Activated T-helper 17 cell treated with anti-CD3 and anti-CD28 coated beads, Interleukin-2, amount 50 U/mL, for 72 hours (primary cell): Measurements from ENCODE around the gene ATG16L2. TPM values are rescaled to one million over a fixed set of nuclear protein-coding genes. Genes with fewer than 3 reads are reported as not detected.
A peak's percentile ranks its signal among the peaks of the same experiment; 100 is the strongest.

Source experiments
- ATAC-seq: fragments of 150-1000 bp; cut with Tn5 transposase; replicated peaks from 2 replicates; pipeline ENCODE4 v1.10.0; 2021; ENCODE audit warnings: mild to moderate bottlenecking, moderate library complexity
- H3K27ac Mint-ChIP-seq: one replicate; pipeline ENCODE4 v1.8.0; 2022; ENCODE audit warnings: mixed read lengths
- H3K27me3 Mint-ChIP-seq: one replicate; pipeline ENCODE4 v1.8.0; 2022; ENCODE audit warnings: mixed read lengths
- H3K36me3 Mint-ChIP-seq: one replicate; pipeline ENCODE4 v1.8.0; 2022; ENCODE audit warnings: low read depth, mild to moderate bottlenecking, mixed read lengths
- H3K4me1 Mint-ChIP-seq: one replicate; pipeline ENCODE4 v1.8.0; 2022; ENCODE audit warnings: mixed read lengths
- H3K4me3 Mint-ChIP-seq: one replicate; pipeline ENCODE4 v1.8.0; 2022; ENCODE audit warnings: mild to moderate bottlenecking, mixed read lengths
- H3K9me3 Mint-ChIP-seq: one replicate; pipeline ENCODE4 v1.8.0; 2022; ENCODE audit warnings: mixed read lengths
- total RNA-seq, 2 donors: library from RNA; stranded (reverse); gene quantifications; one replicate each; pipeline ENCODE4 v1.2.3, GENCODE V29; 2022

Gene ATG16L2
- total RNA-seq, 2 donors from 2014 or later = 85.3 to 127 TPM

DNA sequence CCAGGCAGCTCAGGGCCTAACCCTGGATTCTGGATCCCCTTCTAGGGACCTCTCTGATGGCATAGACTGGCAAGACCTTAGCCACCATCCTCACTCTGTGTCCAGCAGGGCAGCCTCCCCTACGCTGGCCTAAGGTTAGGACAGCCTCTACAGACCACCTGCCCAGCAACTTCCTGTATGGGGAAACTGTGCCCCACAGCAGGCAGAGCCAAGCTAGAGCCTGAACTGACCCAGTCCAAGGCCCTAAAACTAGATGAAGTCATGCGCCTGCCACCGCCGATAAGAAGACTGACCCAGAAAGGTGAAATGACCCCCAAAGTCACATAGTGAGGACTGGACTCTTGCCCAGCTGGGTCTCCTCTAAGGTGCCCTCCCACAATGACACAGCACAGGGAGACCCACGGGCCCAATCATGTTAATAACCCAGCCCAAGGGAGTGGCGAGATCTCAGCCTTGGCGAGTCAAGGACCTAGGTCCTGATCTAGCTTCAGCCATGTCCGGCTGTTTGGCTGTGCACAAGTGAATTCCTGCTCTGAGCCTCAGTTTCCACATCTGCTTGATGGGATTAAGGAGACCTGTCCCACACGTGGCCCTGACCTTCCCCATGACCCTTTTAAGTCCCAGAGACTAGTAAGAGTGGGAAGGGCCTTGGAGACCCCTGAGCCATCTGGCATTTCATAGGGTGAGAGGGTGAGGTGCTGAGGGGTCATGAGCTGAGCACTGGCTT lies 37.9 kb upstream of the ATG16L2 start:
- H3K36me3 Mint-ChIP-seq = no peaks in the 10 kb centered on the region
- H3K4me3 Mint-ChIP-seq = no peak overlapping the region
- H3K27ac Mint-ChIP-seq = peak overlapping the region; percentile 64
- no peak for ATAC-seq
- H3K9me3 Mint-ChIP-seq = no peaks in the 10 kb centered on the region
- H3K4me1 Mint-ChIP-seq = peaks cover 10% of the 10 kb centered on the region
- no peaks in the 10 kb centered on the region for H3K27me3 Mint-ChIP-seq

DNA sequence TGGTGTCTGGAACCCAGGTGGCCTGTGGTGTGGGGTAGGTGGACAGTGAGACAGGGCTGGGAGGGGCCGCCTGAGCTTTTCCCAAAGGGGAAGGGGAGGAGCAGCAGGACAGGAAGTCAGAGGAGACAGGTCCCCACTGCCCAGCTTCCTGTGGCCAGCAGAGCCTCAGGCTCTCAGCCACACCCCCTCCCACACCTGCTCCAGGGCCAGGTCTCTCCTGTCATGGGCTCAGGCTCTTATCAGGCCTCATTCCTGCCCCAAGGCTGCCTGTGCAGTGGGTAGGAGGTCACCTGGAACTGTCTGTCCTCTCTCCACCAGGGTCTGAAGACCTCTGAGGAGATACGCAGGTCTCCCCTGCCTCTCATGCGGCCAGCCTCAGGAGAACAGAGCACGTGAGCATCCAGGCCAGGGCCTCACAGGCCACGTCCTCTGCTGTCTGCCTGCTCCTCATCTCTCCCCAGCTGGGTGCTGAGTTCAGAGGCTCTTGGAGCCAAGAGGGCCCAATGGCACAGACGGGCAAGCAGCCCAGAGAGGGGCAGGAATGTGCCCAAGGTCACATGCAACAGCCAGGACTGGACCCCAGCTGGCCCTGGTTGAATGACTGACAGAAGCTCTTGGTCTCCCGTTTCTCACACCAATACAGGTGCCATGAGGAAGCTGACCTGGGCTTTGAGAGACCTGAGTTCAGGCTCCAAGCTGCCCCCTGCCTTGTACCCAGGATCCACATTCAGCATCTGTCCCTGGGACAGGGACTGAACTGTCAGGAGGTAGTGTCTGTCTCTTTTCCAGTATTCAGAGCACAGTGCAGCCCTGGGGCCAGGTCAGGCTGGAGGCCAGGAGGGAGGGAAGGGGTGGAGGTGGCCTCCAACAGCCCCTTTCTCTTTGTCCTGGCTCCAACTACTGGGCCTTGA lies 37.1 kb upstream of the ATG16L2 start:
- ATAC-seq = no peak
- Mint-ChIP-seq H3K27ac (peak overlapping the region; percentile 64), H3K4me3 (no peak overlapping the region), H3K4me1 (peaks cover 13% of the 10 kb centered on the region), H3K27me3 (no peaks in the 10 kb centered on the region), H3K36me3 (no peaks in the 10 kb centered on the region), H3K9me3 (no peaks in the 10 kb centered on the region)

DNA sequence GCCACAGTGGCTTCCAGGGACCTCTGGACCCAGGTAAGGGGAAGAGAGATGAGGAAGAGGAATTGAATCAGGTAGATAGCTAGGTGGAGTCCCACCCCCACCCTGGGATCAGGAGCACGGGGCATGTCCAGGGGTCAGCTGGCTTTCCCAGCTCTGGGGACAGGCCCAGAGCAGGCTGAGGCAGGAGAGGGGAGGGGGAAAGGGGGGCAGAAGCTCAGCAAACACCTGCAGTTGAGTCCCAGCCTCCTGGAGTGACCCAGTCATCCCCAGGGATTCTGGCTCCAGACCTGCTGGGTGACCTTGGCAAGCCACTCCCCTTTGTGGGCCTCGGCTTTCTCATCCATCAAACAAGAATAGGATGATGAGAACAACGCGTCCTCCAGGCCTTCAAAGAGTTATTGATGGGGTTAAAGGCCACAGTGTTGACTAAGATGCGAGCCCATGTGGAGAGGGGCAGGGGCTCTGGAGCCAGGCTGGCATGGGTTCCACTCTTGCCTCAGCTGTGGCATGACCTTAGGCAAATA lies 36.4 kb upstream of the ATG16L2 start:
- Mint-ChIP-seq H3K4me3 (no peak overlapping the region), H3K9me3 (no peaks in the 10 kb centered on the region), H3K27ac (no peak overlapping the region), H3K36me3 (no peaks in the 10 kb centered on the region), H3K27me3 (no peaks in the 10 kb centered on the region), H3K4me1 (peaks cover 17% of the 10 kb centered on the region)
- ATAC-seq = no peak

DNA sequence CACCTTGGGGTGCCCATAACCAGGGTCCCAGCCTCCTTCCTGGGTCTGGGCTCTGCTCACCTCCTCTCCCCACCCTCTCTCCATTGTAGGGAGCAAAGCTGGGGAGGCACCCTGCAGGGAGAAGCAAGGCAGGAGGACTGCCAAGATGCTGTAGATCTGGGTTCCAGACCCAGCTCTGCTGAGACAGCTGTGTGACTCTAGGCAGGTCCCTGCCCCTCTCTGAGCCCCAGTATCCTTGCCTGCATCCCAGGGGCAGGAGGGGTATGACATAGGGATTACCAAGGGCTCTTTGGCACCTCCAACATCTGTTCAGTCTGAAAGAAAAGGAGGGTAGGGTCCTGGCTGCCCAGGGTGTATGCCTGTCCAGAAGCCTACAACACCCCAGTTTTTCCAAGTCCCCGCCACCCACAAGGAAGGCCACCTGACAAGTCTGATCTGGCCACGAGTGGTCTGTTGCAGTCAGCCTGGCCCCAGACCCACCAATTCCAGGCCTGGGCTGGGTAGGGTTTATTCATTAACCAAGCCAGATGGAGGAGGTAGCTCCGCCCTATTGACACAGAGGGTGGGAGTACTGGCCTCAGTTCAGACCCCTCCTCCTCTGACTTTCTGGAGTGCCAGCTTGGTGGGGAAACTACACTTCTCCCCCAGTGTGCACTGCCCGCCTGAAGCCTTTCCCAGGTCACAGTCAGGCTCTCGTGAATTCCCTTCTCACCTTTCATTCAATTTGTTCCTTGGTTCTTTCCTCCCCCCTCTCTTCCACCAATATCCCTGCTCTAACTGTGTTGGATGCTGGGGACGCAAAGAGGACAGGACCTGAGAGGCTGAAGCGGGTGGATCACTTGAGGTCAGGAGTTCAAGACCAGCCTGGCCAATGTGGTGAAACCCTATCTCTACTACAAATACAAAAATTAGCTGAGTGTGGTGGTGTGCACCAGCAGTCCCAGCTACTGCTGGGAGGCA lies 35.4 kb upstream of the ATG16L2 start:
- Mint-ChIP-seq H3K36me3 (no peaks in the 10 kb centered on the region), H3K27ac (no peak overlapping the region), H3K4me1 (peaks cover 17% of the 10 kb centered on the region), H3K27me3 (no peaks in the 10 kb centered on the region), H3K4me3 (peak overlapping the region; percentile 38), H3K9me3 (no peaks in the 10 kb centered on the region)
- no peak for ATAC-seq

DNA sequence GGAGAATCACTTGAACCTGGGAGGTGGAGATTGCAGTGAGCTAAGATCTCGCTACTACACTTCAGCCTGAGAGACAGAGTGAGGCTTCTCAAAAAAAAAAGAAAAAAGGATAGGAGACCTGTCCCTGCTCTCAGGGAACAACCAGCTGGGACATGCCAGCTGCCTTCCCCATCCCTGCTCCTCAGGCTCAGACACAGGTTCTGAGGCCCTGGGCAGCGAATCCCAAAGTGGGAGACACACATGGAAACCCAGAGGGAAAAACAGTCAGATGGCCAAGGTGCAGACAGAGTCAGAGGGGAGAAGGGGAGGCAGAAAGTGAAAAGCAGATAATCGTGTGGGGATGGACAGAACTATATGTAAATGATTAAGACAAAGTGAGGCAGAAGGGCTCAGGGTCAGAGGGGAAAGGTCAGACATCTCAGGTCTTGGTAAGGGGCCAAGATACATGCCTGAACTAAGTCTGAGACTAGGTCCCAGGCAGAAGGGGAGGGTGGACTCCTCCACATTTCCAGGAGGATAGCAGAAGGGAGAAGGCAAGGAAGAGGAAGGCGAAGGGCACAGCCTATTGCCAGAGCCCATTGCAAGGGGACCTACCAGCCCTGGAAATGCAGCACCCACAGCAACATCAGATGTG lies 34.6 kb upstream of the ATG16L2 start:
- H3K27ac Mint-ChIP-seq = no peak overlapping the region
- H3K27me3 Mint-ChIP-seq = no peaks in the 10 kb centered on the region
- no peaks in the 10 kb centered on the region for H3K9me3 Mint-ChIP-seq
- no peak for ATAC-seq
- peaks cover 17% of the 10 kb centered on the region for H3K4me1 Mint-ChIP-seq
- no peaks in the 10 kb centered on the region for H3K36me3 Mint-ChIP-seq
- H3K4me3 Mint-ChIP-seq = peak overlapping the region; percentile 38

DNA sequence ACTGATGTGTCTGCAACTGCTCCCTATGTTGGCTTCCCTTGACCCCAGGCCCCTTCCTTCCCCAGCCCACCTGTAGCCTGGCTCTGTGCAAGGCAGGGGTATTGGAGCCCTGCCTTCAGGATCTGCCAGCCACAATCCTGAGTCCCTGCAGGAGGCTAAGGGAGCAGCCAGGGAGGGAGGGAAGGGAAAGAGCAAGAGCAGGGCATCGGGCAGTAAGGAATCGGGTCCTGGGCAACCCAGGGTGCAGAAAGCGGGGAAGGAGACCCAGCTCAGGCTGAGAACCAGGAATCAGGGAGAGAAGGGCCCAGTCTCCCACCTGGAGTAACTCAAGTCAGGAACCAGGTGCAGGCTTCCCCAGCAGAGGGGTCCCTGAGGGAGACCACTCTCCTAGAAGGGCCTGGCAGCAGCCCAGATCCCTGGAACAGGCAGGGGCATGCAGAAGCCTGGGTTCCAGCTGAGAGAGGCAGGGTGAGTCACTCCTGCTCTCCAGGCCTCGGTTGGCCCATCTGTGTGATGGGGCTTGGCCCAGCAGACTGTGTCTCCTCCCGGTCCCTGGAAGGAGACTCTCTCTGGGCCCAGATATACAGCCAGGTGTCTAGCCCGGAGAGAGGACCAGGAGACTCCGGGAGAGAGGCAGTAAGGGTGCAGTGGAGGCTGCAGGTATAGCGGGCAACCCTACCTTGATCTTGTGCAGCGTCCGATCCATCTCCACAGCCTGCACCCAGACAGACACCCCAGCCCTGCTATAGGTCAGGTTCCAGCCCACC lies 33.7 kb upstream of the ATG16L2 start:
- no peak overlapping the region for H3K27ac Mint-ChIP-seq
- no peak for ATAC-seq
- H3K9me3 Mint-ChIP-seq = no peaks in the 10 kb centered on the region
- no peaks in the 10 kb centered on the region for H3K27me3 Mint-ChIP-seq
- H3K4me1 Mint-ChIP-seq = peaks cover 17% of the 10 kb centered on the region
- H3K36me3 Mint-ChIP-seq = no peaks in the 10 kb centered on the region
- H3K4me3 Mint-ChIP-seq = peak overlapping the region; percentile 55

DNA sequence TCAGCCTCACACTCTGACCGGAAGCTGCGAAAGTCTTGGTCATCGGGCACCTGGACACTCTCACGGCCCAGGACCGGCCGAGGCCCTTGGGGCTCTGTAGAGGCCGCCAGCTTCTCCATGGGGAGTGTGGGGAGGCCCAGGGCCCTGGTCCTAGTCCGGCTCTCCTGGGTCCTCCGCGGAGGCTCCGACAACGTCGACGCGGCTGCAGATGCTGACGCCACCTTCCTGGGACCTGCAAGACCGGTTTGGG lies 33.2 kb upstream of the ATG16L2 start:
- peak; percentile 2 for ATAC-seq
- no peak overlapping the region for H3K27ac Mint-ChIP-seq
- H3K27me3 Mint-ChIP-seq = no peaks in the 10 kb centered on the region
- no peaks in the 10 kb centered on the region for H3K36me3 Mint-ChIP-seq
- no peaks in the 10 kb centered on the region for H3K9me3 Mint-ChIP-seq
- H3K4me1 Mint-ChIP-seq = peaks cover 17% of the 10 kb centered on the region
- peak overlapping the region; percentile 55 for H3K4me3 Mint-ChIP-seq

DNA sequence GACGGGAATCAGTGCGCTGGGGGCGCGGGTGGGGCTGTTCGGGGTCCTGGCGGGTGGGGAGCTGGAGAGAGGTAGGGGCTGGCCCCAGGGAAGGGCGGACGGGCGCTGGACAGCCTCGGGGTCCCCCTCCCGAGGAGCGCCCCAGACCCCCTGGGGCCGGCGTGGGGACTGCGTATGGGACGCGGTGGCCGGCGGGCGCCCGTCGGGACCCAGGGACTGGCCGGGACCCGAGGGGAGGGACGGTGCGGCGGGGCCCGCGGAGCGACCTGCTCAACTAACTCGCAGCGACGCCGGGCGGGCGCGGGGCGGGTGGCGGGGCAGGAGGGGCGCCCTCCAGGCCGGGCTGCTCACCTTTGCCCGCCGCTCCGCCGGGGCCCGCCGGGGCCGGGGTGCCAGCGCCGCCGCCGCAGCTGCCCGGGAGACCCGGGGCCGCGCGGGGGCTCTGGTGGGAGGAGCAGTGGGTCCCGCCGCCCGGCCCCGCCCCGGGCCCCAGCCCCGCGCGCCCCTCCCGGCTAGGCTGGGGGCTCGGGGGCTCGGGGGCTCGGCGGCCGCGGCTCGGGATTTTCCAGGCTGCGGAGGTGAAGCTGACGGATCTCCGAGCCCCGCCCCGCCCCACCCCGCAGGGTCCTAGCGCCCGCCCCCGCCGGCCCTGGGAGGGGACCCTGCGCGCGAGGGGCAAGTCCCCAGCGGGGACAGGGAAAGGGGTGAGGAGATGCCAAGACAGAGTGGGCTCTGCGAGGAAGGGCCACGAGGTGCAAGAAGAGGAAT lies 32.7 kb upstream of the ATG16L2 start:
- no peaks in the 10 kb centered on the region for H3K27me3 Mint-ChIP-seq
- peak overlapping the region; percentile 6 for H3K27ac Mint-ChIP-seq
- no peaks in the 10 kb centered on the region for H3K36me3 Mint-ChIP-seq
- peak; percentile 66 for ATAC-seq
- H3K4me3 Mint-ChIP-seq = peak overlapping the region; percentile 70
- H3K4me1 Mint-ChIP-seq = peaks cover 17% of the 10 kb centered on the region
- H3K9me3 Mint-ChIP-seq = no peaks in the 10 kb centered on the region

DNA sequence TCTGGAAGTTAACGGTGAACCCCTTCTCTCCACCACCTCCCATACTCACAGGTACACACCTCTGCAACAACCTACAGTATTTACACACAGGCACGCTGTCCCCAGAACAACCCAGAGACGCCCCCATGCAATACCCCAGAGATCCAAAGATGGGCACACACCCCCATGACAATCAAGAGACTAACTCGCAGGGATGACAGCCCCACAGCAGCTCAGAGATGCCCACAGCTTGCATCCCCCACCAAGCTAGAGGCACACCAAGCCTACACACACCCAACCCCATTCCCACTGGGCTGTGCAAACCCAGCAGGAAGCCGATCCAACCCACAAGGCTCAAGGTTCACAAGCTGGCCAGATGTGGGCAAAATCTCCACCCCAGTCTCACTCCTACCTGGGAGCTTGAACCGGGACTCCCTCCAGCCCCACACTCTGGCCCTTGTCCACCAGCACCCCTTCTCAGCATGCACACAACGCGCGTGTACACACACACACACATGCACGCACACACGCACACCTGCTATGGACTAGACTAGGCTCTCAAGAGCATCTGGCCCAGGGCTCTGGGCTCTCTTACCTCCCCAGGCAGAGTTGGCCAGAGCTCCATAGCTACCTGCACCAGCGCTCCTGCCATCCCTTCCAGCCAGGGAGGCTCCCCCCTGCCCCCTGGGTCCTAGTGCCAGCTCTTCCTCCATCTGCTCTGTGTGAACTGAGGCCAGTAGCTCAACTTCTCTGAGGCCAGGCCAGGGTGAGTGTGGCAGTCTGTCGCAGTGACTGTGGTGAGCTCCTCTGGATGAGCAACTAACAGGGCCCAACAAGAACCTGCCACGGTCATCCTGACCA lies 31.9 kb upstream of the ATG16L2 start:
- H3K27me3 Mint-ChIP-seq = no peaks in the 10 kb centered on the region
- H3K27ac Mint-ChIP-seq = peak overlapping the region; percentile 6
- ATAC-seq = peak; percentile 20
- H3K4me1 Mint-ChIP-seq = peaks cover 17% of the 10 kb centered on the region
- H3K4me3 Mint-ChIP-seq = peak overlapping the region; percentile 70
- H3K36me3 Mint-ChIP-seq = no peaks in the 10 kb centered on the region
- H3K9me3 Mint-ChIP-seq = no peaks in the 10 kb centered on the region

DNA sequence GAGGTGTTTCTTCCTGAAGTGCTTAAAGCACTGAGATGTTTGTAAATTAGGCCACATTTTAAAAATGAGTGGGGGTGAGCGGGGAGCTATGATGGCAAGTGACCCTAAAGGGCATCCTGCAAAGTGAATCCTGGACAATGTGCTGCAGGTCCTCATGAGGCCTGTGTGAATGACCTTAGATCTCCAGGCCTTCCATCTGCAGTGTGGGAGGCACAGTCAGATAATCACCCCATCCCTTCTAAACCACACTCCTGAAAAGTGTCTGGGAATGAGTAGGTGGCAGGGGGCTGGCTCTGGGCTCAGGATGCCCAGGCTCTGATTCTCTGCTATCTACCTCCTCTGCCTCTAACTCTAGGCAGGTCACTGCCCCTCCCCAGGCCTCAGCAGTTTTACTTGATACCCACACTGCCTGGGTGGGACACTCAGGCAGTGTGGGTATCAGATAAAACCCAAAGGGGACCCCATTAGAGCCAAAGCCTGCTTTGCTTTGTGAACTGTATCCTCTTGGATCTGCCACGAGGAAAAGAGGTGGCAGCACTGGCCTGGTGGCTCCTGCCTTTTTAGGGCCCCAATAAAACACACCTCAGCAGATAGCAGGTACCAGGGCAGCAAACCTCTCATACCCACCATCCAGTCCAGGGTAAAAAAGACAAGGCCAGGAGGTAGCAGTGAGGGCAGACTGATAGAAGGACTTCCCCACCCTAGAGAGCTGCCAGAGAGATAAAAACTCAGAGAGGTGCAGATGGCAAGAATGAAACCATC lies 30.9 kb upstream of the ATG16L2 start:
- H3K4me1 Mint-ChIP-seq = peaks cover 17% of the 10 kb centered on the region
- peak overlapping the region; percentile 70 for H3K4me3 Mint-ChIP-seq
- no peak for ATAC-seq

DNA sequence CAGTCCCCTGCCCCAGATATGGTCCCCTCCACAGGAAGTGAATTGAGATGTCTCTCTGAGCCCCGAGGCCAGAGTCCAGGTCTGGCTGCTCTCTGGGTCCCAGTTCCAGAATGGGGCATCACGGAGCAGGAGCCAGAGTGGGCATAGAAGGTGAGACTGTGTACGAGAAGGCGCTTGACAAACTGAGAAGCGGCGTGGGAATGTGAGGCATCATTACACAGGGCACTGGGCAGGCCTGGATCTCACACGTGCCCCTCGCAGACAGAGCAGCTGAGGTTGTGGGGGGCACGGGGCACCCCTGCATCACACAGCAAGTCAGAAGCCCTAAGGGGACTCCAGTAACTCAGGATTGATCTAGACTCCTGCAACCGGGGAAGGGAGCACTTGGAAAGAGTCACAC lies 29.5 kb upstream of the ATG16L2 start:
- Mint-ChIP-seq H3K4me1 (peaks cover 11% of the 10 kb centered on the region), H3K9me3 (no peaks in the 10 kb centered on the region), H3K27ac (no peak overlapping the region), H3K36me3 (no peaks in the 10 kb centered on the region), H3K27me3 (no peaks in the 10 kb centered on the region), H3K4me3 (no peak overlapping the region)
- ATAC-seq = no peak

More for the DNA sequence above, 30.9 kb upstream of the ATG16L2 start:
- no peaks in the 10 kb centered on the region for H3K36me3 Mint-ChIP-seq
- H3K27me3 Mint-ChIP-seq = no peaks in the 10 kb centered on the region
- H3K27ac Mint-ChIP-seq = no peak overlapping the region
- no peaks in the 10 kb centered on the region for H3K9me3 Mint-ChIP-seq
